Natural killer cell (primary cell): ENCODE data around the gene EEPD1. TPM values are rescaled to one million over a fixed set of nuclear protein-coding genes. Genes with fewer than 3 reads are reported as not detected.

ENCODE experiments used
- ATAC-seq, 3 donors: fragments of 150-1000 bp in 2 of 3; fragments of 200-7000 bp in 1 of 3; cut with Tn5 transposase; 1 replicate in 1 of 3; 2 replicates in 2 of 3; pipeline ENCODE4 v1.10.0; 2021; ENCODE audit warnings: mild to moderate bottlenecking in 2 of 3, moderate library complexity in 2 of 3
- DNase-seq, 2 donors: peaks; one replicate each; pipeline versions ENCODE4 v3.0.0 to v3.0.0-alpha.2; 2013 to 2021; ENCODE audit warnings: mixed read lengths in 1 of 2
- H3K27ac ChIP-seq: one replicate; pipeline ENCODE4 v1.5.1; 2013; ENCODE audit warnings: mild to moderate bottlenecking, low read length
- H3K27me3 ChIP-seq: one replicate; pipeline ENCODE4 v1.6.1; 2013; ENCODE audit warnings: low read length; ENCODE audit not compliant: control insufficient read depth, insufficient read depth
- H3K36me3 ChIP-seq: one replicate; pipeline ENCODE4 v1.6.1; 2013; ENCODE audit warnings: low read length; ENCODE audit not compliant: control insufficient read depth, insufficient read depth
- H3K4me1 ChIP-seq: one replicate; pipeline ENCODE4 v1.6.1; 2013; ENCODE audit warnings: low read length; ENCODE audit not compliant: control insufficient read depth, insufficient read depth
- H3K4me3 ChIP-seq: one replicate; pipeline ENCODE4 v1.5.1; 2013; ENCODE audit warnings: low read length
- H3K9me3 ChIP-seq: one replicate; pipeline ENCODE4 v1.6.1; 2013; ENCODE audit warnings: low read length; ENCODE audit not compliant: control insufficient read depth, insufficient read depth
- H3K27ac Mint-ChIP-seq, 2 donors: one replicate each; pipeline ENCODE4 v1.8.0; 2022; ENCODE audit warnings: mild to moderate bottlenecking in 2 of 2, mixed read lengths in 2 of 2, moderate library complexity in 1 of 2
- H3K27me3 Mint-ChIP-seq, 2 donors: one replicate each; pipeline ENCODE4 v1.8.0; 2022; ENCODE audit warnings: low read depth in 2 of 2, mixed read lengths in 2 of 2
- H3K36me3 Mint-ChIP-seq: one replicate; pipeline ENCODE4 v1.8.0; 2022; ENCODE audit warnings: mixed read lengths
- H3K4me1 Mint-ChIP-seq, 2 donors: one replicate each; pipeline ENCODE4 v1.8.0; 2022; ENCODE audit warnings: mixed read lengths in 2 of 2
- H3K4me3 Mint-ChIP-seq: one replicate; pipeline ENCODE4 v1.8.0; 2022; ENCODE audit warnings: mild to moderate bottlenecking, moderate library complexity, mixed read lengths
- H3K9me3 Mint-ChIP-seq, 2 donors: one replicate each; pipeline ENCODE4 v1.8.0; 2022; ENCODE audit warnings: mixed read lengths in 2 of 2
- WGBS: methylation state at CpG from one replicate; pipeline ENCODE4 v1.1.7; 2013; ENCODE audit warnings: missing lambda C conversion rate; ENCODE audit not compliant: insufficient coverage; 5-methylcytosine and 5-hydroxymethylcytosine counted together
- intact Hi-C: fragments of 100-400 bp; cut with micrococcal nuclease; formaldehyde crosslinking; loops from one replicate; pipeline ENCODE4 v1.14.2; 2022
- total RNA-seq, 4 donors: library from RNA; stranded (reverse); fragments of 120-200 nt in 1 of 4; gene quantifications; one replicate each; pipeline versions ENCODE4 v1.2.3 to v1.2.4, GENCODE V29; 2013 to 2022
- TF ChIP-seq, protein P1 (sequence below): fragments of 200-600 bp; IDR thresholded peaks from one replicate; pipeline ENCODE4 v1.8.0; 2022; ENCODE audit warnings: antibody characterized with exemption

EEPD1 gene
- total RNA-seq, 3 donors from 2014 or later (not counting 1 experiment from before 2014, with no cell fraction given), result 0.45 to 4.9 (median 1.4) TPM

DNA sequence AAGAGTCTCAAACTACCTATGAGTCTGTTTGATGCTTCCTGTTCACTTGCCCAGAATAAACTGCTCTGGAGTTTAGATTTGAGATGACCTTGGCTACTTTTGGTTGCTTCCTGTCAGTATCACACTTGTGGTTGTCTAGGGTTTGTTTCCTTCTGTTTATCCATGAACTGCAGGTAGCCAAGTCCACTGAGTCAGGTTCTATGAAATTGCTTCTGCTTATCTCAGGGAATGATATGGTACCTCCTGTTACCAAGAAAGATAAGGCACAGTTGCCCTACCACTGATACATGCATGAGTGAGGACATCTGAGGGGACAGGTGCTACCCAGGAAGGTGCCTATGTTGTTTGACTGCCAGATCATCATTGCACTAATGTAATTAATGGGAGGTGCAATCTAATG, 15.8 kb upstream of the EEPD1 start:
- no peaks in the 10 kb centered on the region for H3K36me3 ChIP-seq
- Mint-ChIP-seq H3K27me3 (peaks cover 7 to 32% of the 10 kb centered on the region in 2 donors), H3K9me3 (peaks cover 0 to 2% of the 10 kb centered on the region in 2 donors), H3K36me3 (no peaks in the 10 kb centered on the region), H3K27ac (no peak overlapping the region), H3K4me3 (no peak overlapping the region), H3K4me1 (no peaks in the 10 kb centered on the region)
- H3K9me3 ChIP-seq, result no peaks in the 10 kb centered on the region
- H3K4me1 ChIP-seq, result no peaks in the 10 kb centered on the region
- intact Hi-C loops, result no loop called here
- TF ChIP-seq, protein P1, sequence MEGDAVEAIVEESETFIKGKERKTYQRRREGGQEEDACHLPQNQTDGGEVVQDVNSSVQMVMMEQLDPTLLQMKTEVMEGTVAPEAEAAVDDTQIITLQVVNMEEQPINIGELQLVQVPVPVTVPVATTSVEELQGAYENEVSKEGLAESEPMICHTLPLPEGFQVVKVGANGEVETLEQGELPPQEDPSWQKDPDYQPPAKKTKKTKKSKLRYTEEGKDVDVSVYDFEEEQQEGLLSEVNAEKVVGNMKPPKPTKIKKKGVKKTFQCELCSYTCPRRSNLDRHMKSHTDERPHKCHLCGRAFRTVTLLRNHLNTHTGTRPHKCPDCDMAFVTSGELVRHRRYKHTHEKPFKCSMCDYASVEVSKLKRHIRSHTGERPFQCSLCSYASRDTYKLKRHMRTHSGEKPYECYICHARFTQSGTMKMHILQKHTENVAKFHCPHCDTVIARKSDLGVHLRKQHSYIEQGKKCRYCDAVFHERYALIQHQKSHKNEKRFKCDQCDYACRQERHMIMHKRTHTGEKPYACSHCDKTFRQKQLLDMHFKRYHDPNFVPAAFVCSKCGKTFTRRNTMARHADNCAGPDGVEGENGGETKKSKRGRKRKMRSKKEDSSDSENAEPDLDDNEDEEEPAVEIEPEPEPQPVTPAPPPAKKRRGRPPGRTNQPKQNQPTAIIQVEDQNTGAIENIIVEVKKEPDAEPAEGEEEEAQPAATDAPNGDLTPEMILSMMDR, result no peak
- DNase-seq (no peak), ATAC-seq (no peak)
- H3K27me3 ChIP-seq, result no peaks in the 10 kb centered on the region
- no peak overlapping the region for H3K4me3 ChIP-seq
- no peak overlapping the region for H3K27ac ChIP-seq

DNA sequence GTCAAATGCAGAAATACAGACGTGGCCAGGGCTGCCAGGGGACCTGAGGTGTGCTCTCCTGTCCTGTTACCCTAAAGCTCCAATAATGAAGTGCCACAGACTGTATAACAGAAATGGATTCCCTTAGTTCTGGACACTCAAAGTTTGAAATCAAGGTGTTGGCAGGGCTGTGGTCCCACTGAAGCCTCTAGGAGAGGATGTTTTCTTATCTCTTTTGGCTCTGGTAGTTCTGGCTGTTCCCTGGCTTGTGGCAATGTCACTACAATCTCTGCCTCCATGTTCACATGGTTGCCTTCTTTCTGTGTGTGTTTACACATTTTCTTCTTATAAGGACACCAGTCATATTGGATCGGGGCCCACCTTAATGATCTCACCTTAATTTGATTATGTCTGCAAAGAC, 15.3 kb upstream of the EEPD1 start:
- Mint-ChIP-seq H3K4me3 (no peak overlapping the region), H3K36me3 (no peaks in the 10 kb centered on the region), H3K9me3 (peaks cover 0 to 2% of the 10 kb centered on the region in 2 donors), H3K27ac (no peak overlapping the region), H3K4me1 (no peaks in the 10 kb centered on the region), H3K27me3 (peaks cover 7 to 32% of the 10 kb centered on the region in 2 donors)
- no peaks in the 10 kb centered on the region for H3K4me1 ChIP-seq
- no peak for DNase-seq
- H3K27me3 ChIP-seq, result no peaks in the 10 kb centered on the region
- intact Hi-C loops, result no loop called here
- H3K27ac ChIP-seq, result no peak overlapping the region
- no peak overlapping the region for H3K4me3 ChIP-seq
- WGBS, result 85% methylated on average over 2 of the region's 2 CpGs
- no peaks in the 10 kb centered on the region for H3K9me3 ChIP-seq
- TF ChIP-seq, protein P1, result no peak
- no peaks in the 10 kb centered on the region for H3K36me3 ChIP-seq
- no peak for ATAC-seq

DNA sequence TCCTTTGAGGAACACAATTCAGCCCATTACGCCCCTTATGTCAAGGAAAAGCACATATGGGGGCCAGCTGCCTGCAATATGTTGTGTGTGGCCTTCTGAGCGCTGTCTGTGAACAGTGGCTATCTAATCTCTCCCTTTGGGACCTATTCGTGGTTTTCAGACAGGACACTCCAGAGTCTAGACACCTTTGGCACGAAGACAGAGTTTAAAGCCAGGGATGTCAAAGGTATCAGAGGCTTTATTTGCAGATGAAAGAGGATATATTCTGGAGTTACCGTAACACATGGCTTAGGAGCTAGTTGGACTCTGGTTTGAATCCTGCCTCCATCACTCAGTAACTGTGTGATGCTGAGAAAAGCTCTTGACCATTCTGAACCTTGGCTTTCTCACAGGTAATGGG, 14.8 kb upstream of the EEPD1 start:
- H3K27ac ChIP-seq, result no peak overlapping the region
- H3K27me3 Mint-ChIP-seq, result peaks cover 7 to 32% of the 10 kb centered on the region in 2 donors
- WGBS, result 89% methylated on average over 5 of the region's 5 CpGs
- H3K36me3 ChIP-seq, result no peaks in the 10 kb centered on the region
- H3K4me1 Mint-ChIP-seq, result no peaks in the 10 kb centered on the region
- no peak for ATAC-seq
- no peaks in the 10 kb centered on the region for H3K27me3 ChIP-seq
- H3K27ac Mint-ChIP-seq, result no peak overlapping the region
- no peak overlapping the region for H3K4me3 Mint-ChIP-seq
- no peaks in the 10 kb centered on the region for H3K4me1 ChIP-seq
- H3K36me3 Mint-ChIP-seq, result no peaks in the 10 kb centered on the region
- TF ChIP-seq, protein P1, result no peak
- no peak for DNase-seq
- H3K9me3 Mint-ChIP-seq, result peaks cover 0 to 2% of the 10 kb centered on the region in 2 donors
- H3K9me3 ChIP-seq, result no peaks in the 10 kb centered on the region
- H3K4me3 ChIP-seq, result no peak overlapping the region
- intact Hi-C loops, result no loop called here

DNA sequence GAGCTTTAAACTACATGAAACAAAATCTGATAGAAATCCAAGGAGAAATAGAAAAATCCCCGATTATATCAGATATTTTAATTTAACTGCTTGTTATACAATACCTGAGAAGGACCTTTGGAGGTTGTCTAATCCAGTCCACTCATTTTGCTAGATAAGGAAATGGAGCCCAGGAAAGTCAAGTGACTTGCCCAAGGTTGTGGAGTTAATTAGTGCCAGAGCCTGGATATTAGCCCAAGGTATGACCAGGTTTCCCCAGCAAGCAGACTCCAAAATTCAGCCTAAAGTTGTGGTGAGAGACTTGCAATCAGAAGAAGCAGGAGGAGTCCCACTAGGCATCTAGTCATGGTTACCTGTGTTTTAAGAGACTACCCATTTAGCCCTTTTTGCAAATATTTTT, 11.7 kb upstream of the EEPD1 start:
- ATAC-seq (no peak), DNase-seq (no peak)
- Histone ChIP-seq H3K9me3 (no peaks in the 10 kb centered on the region), H3K27me3 (peaks cover 2% of the 10 kb centered on the region), H3K27ac (no peak overlapping the region), H3K36me3 (no peaks in the 10 kb centered on the region), H3K4me3 (no peak overlapping the region), H3K4me1 (no peaks in the 10 kb centered on the region)
- H3K27me3 Mint-ChIP-seq, result peaks cover 11 to 49% of the 10 kb centered on the region in 2 donors
- peaks cover 0 to 2% of the 10 kb centered on the region in 2 donors for H3K9me3 Mint-ChIP-seq
- no peak overlapping the region for H3K27ac Mint-ChIP-seq
- H3K36me3 Mint-ChIP-seq, result no peaks in the 10 kb centered on the region
- intact Hi-C loops, result no loop called here
- no peaks in the 10 kb centered on the region for H3K4me1 Mint-ChIP-seq
- TF ChIP-seq, protein P1, result no peak
- H3K4me3 Mint-ChIP-seq, result no peak overlapping the region
- no CpG with 5 or more reads among the region's 1 CpG for WGBS
